Peyer's patch (tissue), 4 donors: ENCODE results near the gene PCGF2. TPM values are rescaled to one million over a fixed set of nuclear protein-coding genes. Genes with fewer than 3 reads are reported as not detected.

Experiments
- DNase-seq, 3 donors: peaks; one replicate each; pipeline ENCODE4 v3.0.0-alpha.2; 2017 to 2019
- H3K27ac ChIP-seq, 4 donors: fragments of 200-600 bp; sonication (generic); one replicate each; pipeline ENCODE4 v1.5.1; 2016 to 2019
- H3K27me3 ChIP-seq, 2 donors: fragments of 200-600 bp; sonication (generic); one replicate each; pipeline ENCODE4 v1.5.1; 2019
- H3K36me3 ChIP-seq, 3 donors: fragments of 200-600 bp; sonication (generic); one replicate each; pipeline ENCODE4 v1.5.1; 2016 to 2019
- H3K4me1 ChIP-seq, 4 donors: fragments of 200-600 bp; sonication (generic); one replicate each; pipeline ENCODE4 v1.5.1; 2016 to 2019
- H3K4me3 ChIP-seq, 4 donors: fragments of 200-600 bp; sonication (generic); 1 replicate in 3 of 4; 2 replicates in 1 of 4; pipeline ENCODE4 v1.5.1; 2016 to 2019; ENCODE audit warnings: mild to moderate bottlenecking in 1 of 4
- H3K9me3 ChIP-seq, 4 donors: fragments of 200-600 bp; sonication (generic); one replicate each; pipeline ENCODE4 v1.5.1; 2016 to 2019; ENCODE audit warnings: mild to moderate bottlenecking in 1 of 4
- POLR2A ChIP-seq, 2 donors: fragments of 450-650 bp; IDR thresholded peaks; one replicate each; pipeline ENCODE4 v1.5.1; 2017; ENCODE audit warnings: antibody characterized with exemption in 2 of 2, mild to moderate bottlenecking in 2 of 2, moderate library complexity in 2 of 2
- total RNA-seq, 4 donors: library from RNA; depleted of rRNA; stranded (reverse); fragments of >200 nt; gene quantifications; one replicate each; pipeline ENCODE4 v1.1.0, GENCODE V29; 2016
- TF ChIP-seq, protein P1 (sequence below), 6 experiments: fragments of 450-650 bp in 4 of 6; fragments of 200-600 bp in 2 of 6; sonication (generic) in 1 of 6; IDR thresholded peaks; one replicate each; pipeline ENCODE4 v1.5.1; 2017 to 2019; ENCODE audit warnings: antibody characterized with exemption in 6 of 6, mild to moderate bottlenecking in 3 of 6, moderate library complexity in 1 of 6

Gene PCGF2
- total RNA-seq, 4 donors from 2014 or later = 8.3 to 41.9 (median 14.5) TPM

DNA sequence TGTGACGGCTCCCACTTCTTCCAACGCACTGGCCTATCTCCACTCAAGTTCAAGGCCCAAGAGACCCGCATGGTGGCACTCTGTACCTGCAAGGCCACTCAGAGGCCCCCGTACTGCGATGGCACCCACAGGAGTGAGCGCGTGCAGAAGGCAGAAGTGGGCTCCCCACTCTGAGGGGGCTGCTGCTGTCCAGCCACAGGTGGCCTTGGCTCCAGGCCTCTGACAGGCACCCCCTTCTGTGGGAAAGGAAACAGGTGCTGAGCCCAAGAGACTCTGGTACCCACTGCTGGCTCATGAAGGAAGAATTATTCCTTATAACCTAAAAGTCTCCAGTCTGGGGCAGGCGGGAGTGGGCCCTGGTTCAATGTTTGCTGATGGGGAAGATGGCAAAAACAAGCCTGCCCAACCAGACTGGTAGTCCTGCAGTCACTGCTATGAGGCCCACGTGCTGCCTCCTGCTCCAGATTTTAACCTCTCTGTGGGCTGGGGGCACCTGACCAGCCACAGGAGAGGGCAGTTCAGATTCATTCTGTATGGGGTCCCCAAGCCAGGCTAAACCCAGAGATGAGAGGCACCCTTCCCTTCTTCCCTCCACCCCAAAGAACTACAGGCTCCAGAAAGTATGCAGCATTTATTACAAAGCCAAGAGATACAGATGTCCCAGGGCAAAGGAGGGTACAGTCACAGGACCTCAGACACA, 14.7 kb downstream of the PCGF2 start:
- Histone ChIP-seq H3K27ac (peak overlapping the region in 3 of 4 donors; percentile 78 to 99 (median 97)), H3K36me3 (peaks cover 0 to 25% (median 0%) of the 10 kb centered on the region in 3 donors), H3K4me1 (peaks cover 12 to 59% (median 20%) of the 10 kb centered on the region in 4 donors), H3K27me3 (no peaks in the 10 kb centered on the region), H3K9me3 (no peaks in the 10 kb centered on the region), H3K4me3 (no peak overlapping the region)
- TF ChIP-seq POLR2A (IDR thresholded peaks at IDR 0.05) = no peak
- TF ChIP-seq, protein P1, sequence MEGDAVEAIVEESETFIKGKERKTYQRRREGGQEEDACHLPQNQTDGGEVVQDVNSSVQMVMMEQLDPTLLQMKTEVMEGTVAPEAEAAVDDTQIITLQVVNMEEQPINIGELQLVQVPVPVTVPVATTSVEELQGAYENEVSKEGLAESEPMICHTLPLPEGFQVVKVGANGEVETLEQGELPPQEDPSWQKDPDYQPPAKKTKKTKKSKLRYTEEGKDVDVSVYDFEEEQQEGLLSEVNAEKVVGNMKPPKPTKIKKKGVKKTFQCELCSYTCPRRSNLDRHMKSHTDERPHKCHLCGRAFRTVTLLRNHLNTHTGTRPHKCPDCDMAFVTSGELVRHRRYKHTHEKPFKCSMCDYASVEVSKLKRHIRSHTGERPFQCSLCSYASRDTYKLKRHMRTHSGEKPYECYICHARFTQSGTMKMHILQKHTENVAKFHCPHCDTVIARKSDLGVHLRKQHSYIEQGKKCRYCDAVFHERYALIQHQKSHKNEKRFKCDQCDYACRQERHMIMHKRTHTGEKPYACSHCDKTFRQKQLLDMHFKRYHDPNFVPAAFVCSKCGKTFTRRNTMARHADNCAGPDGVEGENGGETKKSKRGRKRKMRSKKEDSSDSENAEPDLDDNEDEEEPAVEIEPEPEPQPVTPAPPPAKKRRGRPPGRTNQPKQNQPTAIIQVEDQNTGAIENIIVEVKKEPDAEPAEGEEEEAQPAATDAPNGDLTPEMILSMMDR (IDR thresholded peaks at IDR 0.05) = peak in 1 of 6 experiments; percentile 0
- peak in 1 of 3 donors; percentile 55 for DNase-seq

DNA sequence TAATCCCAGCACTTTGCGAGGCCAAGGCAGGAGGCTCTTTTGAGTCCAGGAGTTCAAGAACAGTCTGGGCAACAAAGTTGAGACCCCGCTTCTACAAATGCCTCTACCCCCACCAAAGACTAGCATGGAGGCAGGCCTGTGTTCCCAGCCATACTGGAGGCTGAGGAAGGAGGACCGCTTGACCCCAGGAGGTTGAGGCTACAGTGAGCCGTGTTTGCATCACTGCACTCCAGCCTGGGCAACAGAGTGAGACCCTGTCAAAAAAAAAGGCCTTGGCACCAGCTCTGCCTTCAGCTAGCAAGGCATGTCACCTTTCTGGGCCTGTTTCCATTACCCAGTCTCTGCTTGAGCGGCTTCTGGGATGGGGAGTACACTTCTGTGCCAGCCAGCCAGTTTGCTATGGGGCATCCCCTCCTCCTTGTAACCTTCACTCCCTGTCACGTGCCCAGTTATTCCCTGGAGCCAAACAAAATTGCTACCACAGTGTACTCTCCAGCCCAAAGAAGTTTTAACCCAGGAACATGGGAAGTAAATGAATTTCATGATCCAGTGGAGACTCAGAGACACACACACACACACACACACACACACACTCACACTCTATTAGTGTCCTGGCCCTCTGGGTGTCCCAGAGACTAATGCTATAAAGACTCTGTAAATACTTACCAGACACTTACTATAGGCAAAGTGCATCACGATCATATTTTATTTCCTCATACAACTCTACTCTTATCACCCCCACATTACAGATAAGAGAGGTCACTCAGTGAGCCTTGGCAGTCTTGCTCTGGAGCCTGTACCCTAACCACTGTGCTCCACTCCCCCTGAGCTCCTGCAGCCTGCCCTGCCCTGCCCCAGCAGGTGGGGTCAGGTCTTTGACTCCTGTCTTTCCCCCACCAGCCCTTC, 15.5 kb downstream of the PCGF2 start:
- Histone ChIP-seq H3K36me3 (peaks cover 0 to 19% (median 0%) of the 10 kb centered on the region in 3 donors), H3K4me3 (peak overlapping the region in 2 of 4 donors; percentile 84 to 96)
- TF ChIP-seq, protein P1 (IDR thresholded peaks at IDR 0.05) = peak in 2 of 6 experiments; percentile 1 to 4
- peak; percentile 51 to 64 for TF ChIP-seq POLR2A (IDR thresholded peaks at IDR 0.05)

DNA sequence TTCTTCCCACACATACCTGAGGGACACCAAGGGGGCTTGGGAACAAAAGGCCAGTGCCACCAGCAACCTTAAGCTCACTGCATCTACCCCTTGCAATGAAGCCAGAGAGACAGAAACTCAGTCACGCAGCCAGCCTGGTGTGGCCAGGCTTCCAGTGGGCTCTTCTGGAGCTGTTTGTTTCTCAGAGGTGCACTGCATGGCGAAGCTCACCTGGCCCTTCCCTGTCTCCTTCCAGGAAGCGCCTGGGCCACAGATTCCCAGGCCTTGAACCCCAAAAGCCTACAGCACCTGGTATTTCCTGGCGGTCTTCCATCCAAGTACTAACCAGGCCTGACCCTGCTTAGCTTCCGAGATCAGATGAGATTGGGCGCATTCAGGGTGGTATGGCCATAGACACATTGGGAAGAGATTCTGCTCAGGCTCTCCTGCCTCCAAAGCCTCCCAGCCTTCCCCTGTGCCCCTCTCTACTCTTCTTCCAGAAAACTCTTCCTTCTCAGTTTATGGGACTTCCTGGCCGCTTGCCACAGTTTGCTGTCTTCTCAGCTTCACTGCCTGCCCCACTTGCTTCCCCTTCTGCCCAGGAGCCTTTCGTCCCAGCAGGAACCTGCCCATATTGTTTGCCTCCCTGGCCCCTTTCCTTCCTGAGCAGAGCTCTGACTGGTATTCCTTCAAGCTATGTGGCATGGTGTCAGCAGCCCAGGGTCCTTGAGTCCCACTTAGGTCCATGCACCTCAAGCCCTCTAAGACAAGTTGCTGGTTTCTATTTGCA, 16.4 kb downstream of the PCGF2 start:
- H3K36me3 ChIP-seq = peaks cover 0 to 14% (median 0%) of the 10 kb centered on the region in 3 donors
- H3K27ac ChIP-seq = peak overlapping the region; percentile 91 to 99 (median 96)
- TF ChIP-seq, protein P1 (IDR thresholded peaks at IDR 0.05) = no peak
- TF ChIP-seq POLR2A (IDR thresholded peaks at IDR 0.05) = no peak
- DNase-seq = no peak
- H3K27me3 ChIP-seq = no peaks in the 10 kb centered on the region
- peak overlapping the region in 3 of 4 donors; percentile 84 to 96 (median 88) for H3K4me3 ChIP-seq
- H3K9me3 ChIP-seq = no peaks in the 10 kb centered on the region
- peaks cover 12 to 66% (median 32%) of the 10 kb centered on the region in 4 donors for H3K4me1 ChIP-seq

More for the DNA sequence above, 15.5 kb downstream of the PCGF2 start:
- peak in 2 of 3 donors; percentile 71 to 75 for DNase-seq
- Histone ChIP-seq H3K27ac (peak overlapping the region; percentile 91 to 99 (median 96)), H3K27me3 (no peaks in the 10 kb centered on the region), H3K9me3 (no peaks in the 10 kb centered on the region), H3K4me1 (peaks cover 12 to 62% (median 27%) of the 10 kb centered on the region in 4 donors)

DNA sequence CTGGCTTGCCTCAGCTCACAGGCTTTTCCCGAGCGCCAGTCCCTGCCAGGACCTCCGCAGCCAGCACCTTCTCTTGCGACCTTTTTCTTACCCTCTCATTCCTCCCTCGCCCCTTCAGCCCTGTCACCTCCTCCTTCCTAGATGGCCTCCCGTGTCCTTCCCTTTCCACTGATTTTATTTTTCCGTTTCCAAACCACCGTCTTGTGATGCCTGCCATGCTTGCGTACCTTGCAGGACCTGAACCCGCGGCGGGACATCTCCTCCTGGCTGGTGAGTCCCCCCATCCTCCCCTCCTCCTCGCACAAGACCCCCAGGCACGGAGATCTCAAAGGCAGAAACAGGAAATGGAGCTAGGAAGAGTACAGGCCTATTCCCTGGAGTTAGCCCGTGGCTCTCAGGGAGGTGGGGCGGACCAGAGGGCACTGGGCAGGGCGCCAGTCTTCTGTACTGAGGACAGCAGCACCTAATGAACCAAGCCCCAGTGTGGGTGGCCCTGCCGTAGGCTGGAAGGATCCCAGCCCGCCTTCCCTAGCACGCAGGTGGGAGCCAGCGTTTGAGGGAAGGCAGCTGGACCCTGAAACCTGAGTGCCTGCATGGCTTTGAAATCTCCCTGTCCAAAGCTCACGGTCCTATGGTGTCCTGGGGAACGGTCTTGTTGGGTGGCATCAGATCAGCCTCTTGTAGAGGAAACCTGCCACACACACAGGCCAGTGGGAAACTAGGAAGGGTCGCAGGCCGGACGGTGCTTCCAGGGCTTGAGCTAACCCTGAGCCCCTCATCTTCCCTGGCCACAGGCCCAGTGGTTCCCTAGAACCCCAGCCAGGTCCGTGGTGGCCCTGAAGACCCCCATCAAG, 17.4 kb downstream of the PCGF2 start:
- H3K9me3 ChIP-seq = no peaks in the 10 kb centered on the region
- H3K27me3 ChIP-seq = no peaks in the 10 kb centered on the region
- H3K36me3 ChIP-seq = peaks cover 0 to 5% (median 0%) of the 10 kb centered on the region in 3 donors
- peak overlapping the region; percentile 91 to 99 (median 96) for H3K27ac ChIP-seq
- DNase-seq = peak; percentile 42 to 96 (median 95)
- peak; percentile 94 to 98 for TF ChIP-seq POLR2A (IDR thresholded peaks at IDR 0.05)
- TF ChIP-seq, protein P1 (IDR thresholded peaks at IDR 0.05) = no peak
- H3K4me3 ChIP-seq = peak overlapping the region; percentile 78 to 96 (median 86)
- H3K4me1 ChIP-seq = peaks cover 12 to 69% (median 32%) of the 10 kb centered on the region in 4 donors
